ENCODE results near the gene SEC24B. TPM values are rescaled to one million over a fixed set of nuclear protein-coding genes. Genes with fewer than 3 reads are reported as not detected.
A peak's percentile ranks its signal among the peaks of the same experiment; 100 is the strongest.

The SEC24B gene
- total and polyA plus RNA-seq, 2 experiments from 2014 or later, result 9.4 to 32.8 TPM

GRCh38 chr4:109559625-109559982 is 126.0 kb downstream of the SEC24B start (continued):
- TF ChIP-seq ZNF462 (CRISPR knock-in tag; IDR thresholded peaks at IDR 0.05), result no peak
- TF ChIP-seq POLR2AphosphoS5 (IDR thresholded peaks at IDR 0.05; ENCODE audit: low read depth), result no peak
- TF ChIP-seq STAT1 (IDR thresholded peaks at IDR 0.05; ENCODE audit: unreplicated experiment), result no peak
- TF ChIP-seq EZH2phosphoT487 (IDR thresholded peaks at IDR 0.05; ENCODE audit: unreplicated experiment), result no peak

GRCh38 chr4:109559983-109560686 is 126.5 kb downstream of the SEC24B start, which contains the start of gene MCUB:
MCUB (plus strand) TSS chr4:109560246; CDS start chr4:109560338, 92 bp downstream.
- Mint-ChIP-seq H3K36me3 (ENCODE audit: low read depth) (peaks cover 14% of the 10 kb centered on the region), H3K4me1 (peaks cover 11% of the 10 kb centered on the region), H3K4me3 (peak within 1 kb of the TSS; percentile 91), H3K27ac (peak within 1 kb of the TSS; percentile 82), H3K9me3 (peaks cover 12% of the 10 kb centered on the region; the same call in 2 of the 3 replicates), H3K27me3 (ENCODE audit: insufficient read depth, low read depth, poor library complexity) (peaks cover 5% of the 10 kb centered on the region)
- H3K27me3 ChIP-seq (ENCODE audit: insufficient read depth), result no peaks in the 10 kb centered on the region
- H2AFZ ChIP-seq, result peak within 1 kb of the TSS; percentile 97
- peak within 1 kb of the TSS; percentile 95 for H3K27ac ChIP-seq (ENCODE audit: low read depth)
- H3K4me2 ChIP-seq, result peak within 1 kb of the TSS; percentile 96
- no peaks in the 10 kb centered on the region for H3F3A ChIP-seq (replicated peaks; ENCODE audit: low read depth)
- H3K4me1 ChIP-seq (ENCODE audit: insufficient read depth), result peaks cover 17% of the 10 kb centered on the region
- H3K36me3 ChIP-seq (ENCODE audit: insufficient read depth), result no peaks in the 10 kb centered on the region
- peak; percentile 66 for TF ChIP-seq POLR2AphosphoS5 (IDR thresholded peaks at IDR 0.05; ENCODE audit: low read depth)
- peak; percentile 27; the same call in 1 of the 2 replicates for TF ChIP-seq CREB1 (CRISPR knock-in tag; IDR thresholded peaks at IDR 0.05; ENCODE audit: low read depth)
- no peak for TF ChIP-seq STAT1 (IDR thresholded peaks at IDR 0.05; ENCODE audit: unreplicated experiment)
- peaks cover 24% of the 10 kb centered on the region for H3K79me2 ChIP-seq (replicated peaks; ENCODE audit: insufficient read depth)
- DNase-seq (ENCODE audit: low spot score) (peak; percentile 93), ATAC-seq (peak; percentile 92)
- H4K20me1 ChIP-seq (replicated peaks; ENCODE audit: insufficient read depth), result no peaks in the 10 kb centered on the region
- H3K9me2 ChIP-seq (ENCODE audit: insufficient read depth), result no peaks in the 10 kb centered on the region
- H3K4me3 ChIP-seq, result peak within 1 kb of the TSS; percentile 89

Data from GM23338 (cell line).